LNCAP (cell line): ENCODE results near the gene HSD17B12.

Experiments
- CTCF ChIP-seq: fragments of 450-650 bp; IDR thresholded peaks from 2 replicates; pipeline ENCODE4 v1.5.1; 2017; ENCODE audit warnings: mild to moderate bottlenecking

HSD17B12 gene

GRCh38 chr11:43680521-43681400, at the start of gene HSD17B12:
TSS of gene HSD17B12 (plus strand) at chr11:43680738. CDS start at chr11:43680828, 90 bp downstream.
- TF ChIP-seq CTCF: no peak

GRCh38 chr11:43631732-43632131, 48.8 kb upstream of the HSD17B12 start:
- TF ChIP-seq CTCF: no peak

GRCh38 chr11:43632181-43632580, 48.4 kb upstream of the HSD17B12 start:
- no peak for TF ChIP-seq CTCF

GRCh38 chr11:43638717-43639116, 41.8 kb upstream of the HSD17B12 start:
- TF ChIP-seq CTCF: no peak

- no peak for TF ChIP-seq CTCF
Measured at GRCh38 chr11:43639224-43639623, 41.3 kb upstream of the HSD17B12 start.

- TF ChIP-seq CTCF: no peak
Measured at GRCh38 chr11:43639920-43640319, 40.6 kb upstream of the HSD17B12 start.

- no peak for TF ChIP-seq CTCF
Measured at GRCh38 chr11:43643898-43644620, 36.5 kb upstream of the HSD17B12 start.
